HEK293 (cell line): ENCODE data around the gene PRKCQ.

Experiments
- BCL11A ChIP-seq: fragments of 450-650 bp; formaldehyde crosslinking; IDR thresholded peaks from 2 replicates; pipeline ENCODE4 v1.5.1; 2016; ENCODE audit warnings: low read depth, missing biosample characterization, missing genetic modification characterization
- KLF1 ChIP-seq: fragments of 450-650 bp; formaldehyde crosslinking; IDR thresholded peaks from 2 replicates; pipeline ENCODE4 v1.5.1; 2016; ENCODE audit warnings: missing biosample characterization, missing genetic modification characterization
- ZNF223 ChIP-seq: fragments of 450-650 bp; formaldehyde crosslinking; IDR thresholded peaks from 2 replicates; pipeline ENCODE4 v1.5.1; 2016; ENCODE audit warnings: missing biosample characterization, missing genetic modification characterization
- ZNF24 ChIP-seq: fragments of 450-650 bp; formaldehyde crosslinking; IDR thresholded peaks from 2 replicates; pipeline ENCODE4 v1.5.1; 2016; ENCODE audit warnings: missing biosample characterization, missing genetic modification characterization
- ZNF354C ChIP-seq: fragments of 450-650 bp; formaldehyde crosslinking; IDR thresholded peaks from 2 replicates; pipeline ENCODE4 v1.5.1; 2016; ENCODE audit warnings: missing biosample characterization, missing genetic modification characterization, low read depth, borderline replicate concordance
- ZNF707 ChIP-seq: fragments of 450-650 bp; formaldehyde crosslinking; IDR thresholded peaks from 2 replicates; pipeline ENCODE4 v1.5.1; 2016; ENCODE audit warnings: missing biosample characterization, missing genetic modification characterization
- ZNF76 ChIP-seq: fragments of 450-650 bp; formaldehyde crosslinking; IDR thresholded peaks from 2 replicates; pipeline ENCODE4; 2016; ENCODE audit warnings: low read depth, missing biosample characterization, missing genetic modification characterization, borderline replicate concordance
- TF ChIP-seq, protein P1 (sequence below): fragments of 450-650 bp; formaldehyde crosslinking; IDR thresholded peaks from 2 replicates; pipeline ENCODE4 v1.5.1; 2016; ENCODE audit warnings: missing biosample characterization, missing genetic modification characterization

DNA sequence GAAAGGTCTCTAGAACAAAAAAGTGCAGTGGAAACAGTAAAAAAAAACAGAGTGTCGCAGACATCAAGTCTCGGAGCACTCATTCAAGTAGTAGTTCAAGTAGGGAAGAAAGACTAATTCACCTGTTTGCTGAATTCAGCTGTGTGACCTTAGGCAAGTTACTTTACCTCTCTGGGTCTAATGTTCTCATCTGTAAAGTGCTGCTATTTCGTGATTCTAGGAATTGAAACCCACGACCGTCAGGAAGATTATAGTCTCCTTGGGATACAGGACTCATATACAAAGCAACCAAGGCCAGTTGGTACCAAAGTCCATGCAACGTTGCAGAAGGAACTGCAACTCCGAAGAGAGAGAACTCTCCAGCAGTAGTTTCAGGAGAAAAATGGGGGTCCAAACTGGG is 26.1 kb downstream of the PRKCQ start:
- no peak for TF ChIP-seq ZNF223 (tag by site-specific recombination)
- TF ChIP-seq ZNF707 (tag by site-specific recombination), result no peak
- TF ChIP-seq BCL11A, result no peak
- TF ChIP-seq ZNF24, result no peak
- TF ChIP-seq, protein P1, sequence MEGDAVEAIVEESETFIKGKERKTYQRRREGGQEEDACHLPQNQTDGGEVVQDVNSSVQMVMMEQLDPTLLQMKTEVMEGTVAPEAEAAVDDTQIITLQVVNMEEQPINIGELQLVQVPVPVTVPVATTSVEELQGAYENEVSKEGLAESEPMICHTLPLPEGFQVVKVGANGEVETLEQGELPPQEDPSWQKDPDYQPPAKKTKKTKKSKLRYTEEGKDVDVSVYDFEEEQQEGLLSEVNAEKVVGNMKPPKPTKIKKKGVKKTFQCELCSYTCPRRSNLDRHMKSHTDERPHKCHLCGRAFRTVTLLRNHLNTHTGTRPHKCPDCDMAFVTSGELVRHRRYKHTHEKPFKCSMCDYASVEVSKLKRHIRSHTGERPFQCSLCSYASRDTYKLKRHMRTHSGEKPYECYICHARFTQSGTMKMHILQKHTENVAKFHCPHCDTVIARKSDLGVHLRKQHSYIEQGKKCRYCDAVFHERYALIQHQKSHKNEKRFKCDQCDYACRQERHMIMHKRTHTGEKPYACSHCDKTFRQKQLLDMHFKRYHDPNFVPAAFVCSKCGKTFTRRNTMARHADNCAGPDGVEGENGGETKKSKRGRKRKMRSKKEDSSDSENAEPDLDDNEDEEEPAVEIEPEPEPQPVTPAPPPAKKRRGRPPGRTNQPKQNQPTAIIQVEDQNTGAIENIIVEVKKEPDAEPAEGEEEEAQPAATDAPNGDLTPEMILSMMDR (tag by site-specific recombination), result no peak
- no peak for TF ChIP-seq ZNF354C
- no peak for TF ChIP-seq ZNF76 (tag by site-specific recombination)
- no peak for TF ChIP-seq KLF1 (tag by site-specific recombination)
